ENCODE data around the gene BCAS1.

GRCh38 chr20:53927990-53928389 is 142.4 kb downstream of the BCAS1 start:
- no peak for TF ChIP-seq CTCF (conservative IDR thresholded peaks at IDR 0.05)
- no peak for TF ChIP-seq EZH2 (IDR thresholded peaks at IDR 0.05; ENCODE audit: low read depth)
